Posterior vena cava (tissue), 2 donors: Measurements from ENCODE around the gene PNPLA8. TPM values are rescaled to one million over a fixed set of nuclear protein-coding genes. Genes with fewer than 3 reads are reported as not detected.
"Not testable (repeated sequence)": the region's sequence is repeated elsewhere in the genome, so short reads cannot be mapped to it uniquely, and the experiment has no call there.

Source experiments
- DNase-seq: peaks from one replicate; pipeline ENCODE4 v3.0.0-alpha.2; 2020; ENCODE audit warnings: low spot score
- intact Hi-C, 2 donors: fragments of 100-400 bp; cut with DNase I; formaldehyde crosslinking; loops; one replicate each; pipeline versions ENCODE4 v1.14.1 to v1.14.2; 2022 to 2023
- total RNA-seq, 2 donors: library from RNA; stranded (reverse); fragmentation: NEBNext Ultra II Directional; extraction: Animal tissue kit (Norgen Biotek cat#: 25700); gene quantifications; one replicate each; pipeline ENCODE4 v1.2.1, GENCODE V29; 2021
- donor health status: DM: yes; HTN: yes; CAD: no.
- donor health status: DM: yes; HTN: yes; CAD: no.

PNPLA8 gene
- total RNA-seq, 2 donors from 2014 or later: 39.6 to 46.6 TPM

GRCh38 chr7:108537229-108537628, 11.3 kb upstream of the PNPLA8 start:
- intact Hi-C loops: no loop called here

GRCh38 chr7:108535744-108536143, 9.8 kb upstream of the PNPLA8 start:
- DNase-seq: no peak
- intact Hi-C loops: no loop called here

More at GRCh38 chr7:108537229-108537628, 11.3 kb upstream of the PNPLA8 start:
- no peak for DNase-seq

- no peak for DNase-seq
- intact Hi-C loops: no loop called here
Measured at GRCh38 chr7:108535257-108535656, 9.3 kb upstream of the PNPLA8 start.

GRCh38 chr7:108533712-108534111, 7.8 kb upstream of the PNPLA8 start:
- intact Hi-C loops: no loop called here
- DNase-seq: no peak

- DNase-seq: no peak
- intact Hi-C loops: no loop called here
Measured at GRCh38 chr7:108529341-108529740, 3.4 kb upstream of the PNPLA8 start.

GRCh38 chr7:108528183-108528712, 2.3 kb upstream of the PNPLA8 start:
- intact Hi-C loops: no loop called here
- no peak for DNase-seq

GRCh38 chr7:108526768-108527017, 758 bp upstream of the PNPLA8 start:
- intact Hi-C loops: no loop called here
- no peak for DNase-seq

- intact Hi-C loops: no loop called here
- no peak for DNase-seq
Measured at GRCh38 chr7:108525327-108525984, 479 bp downstream of the PNPLA8 start.

- DNase-seq: no peak
- intact Hi-C loops: loop anchor here in 1 of 2 donors (5.0 kb wide), 1 partner anchor 45 kb away; the partner anchor contains the start of genes DNAJB9 and THAP5
Measured at GRCh38 chr7:108522780-108523179, 3.2 kb downstream of the PNPLA8 start.

- DNase-seq: no peak
- intact Hi-C loops: no loop called here
Measured at GRCh38 chr7:108517951-108518350, 8.0 kb downstream of the PNPLA8 start.

GRCh38 chr7:108515630-108516029, 10.3 kb downstream of the PNPLA8 start:
- no peak for DNase-seq
- intact Hi-C loops: no loop called here

GRCh38 chr7:108515013-108515412, 10.9 kb downstream of the PNPLA8 start:
- no peak for DNase-seq
- intact Hi-C loops: no loop called here

- intact Hi-C loops: no loop called here
- DNase-seq: no peak
Measured at GRCh38 chr7:108511939-108512338, 14.0 kb downstream of the PNPLA8 start.

GRCh38 chr7:108504576-108504975, 21.4 kb downstream of the PNPLA8 start:
- DNase-seq, intact Hi-C loops: not testable (repeated sequence)

GRCh38 chr7:108503112-108504026, 22.6 kb downstream of the PNPLA8 start:
- no peak for DNase-seq

GRCh38 chr7:108499566-108499965, 26.4 kb downstream of the PNPLA8 start:
- DNase-seq: no peak
- intact Hi-C loops: no loop called here

More at GRCh38 chr7:108503112-108504026, 22.6 kb downstream of the PNPLA8 start:
- intact Hi-C loops: no loop called here

- intact Hi-C loops: no loop called here
- no peak for DNase-seq
Measured at GRCh38 chr7:108498481-108498880, 27.5 kb downstream of the PNPLA8 start.

GRCh38 chr7:108497082-108497725, 28.7 kb downstream of the PNPLA8 start:
- intact Hi-C loops: no loop called here
- DNase-seq: no peak

GRCh38 chr7:108492742-108493141, 33.2 kb downstream of the PNPLA8 start:
- no peak for DNase-seq
- intact Hi-C loops: no loop called here
